NCI-H82 treated with DMSO at 0.1 percent for 48 hours (cell line): ENCODE data around the gene YIPF5.
A peak's percentile ranks its signal among the peaks of the same experiment; 100 is the strongest.

Source experiments
- DNase-seq: peaks from one replicate; lab custom pipeline; 2025; ENCODE audit not compliant: unreplicated experiment; lab: John Stamatoyannopoulos, UW

The YIPF5 gene

DNA sequence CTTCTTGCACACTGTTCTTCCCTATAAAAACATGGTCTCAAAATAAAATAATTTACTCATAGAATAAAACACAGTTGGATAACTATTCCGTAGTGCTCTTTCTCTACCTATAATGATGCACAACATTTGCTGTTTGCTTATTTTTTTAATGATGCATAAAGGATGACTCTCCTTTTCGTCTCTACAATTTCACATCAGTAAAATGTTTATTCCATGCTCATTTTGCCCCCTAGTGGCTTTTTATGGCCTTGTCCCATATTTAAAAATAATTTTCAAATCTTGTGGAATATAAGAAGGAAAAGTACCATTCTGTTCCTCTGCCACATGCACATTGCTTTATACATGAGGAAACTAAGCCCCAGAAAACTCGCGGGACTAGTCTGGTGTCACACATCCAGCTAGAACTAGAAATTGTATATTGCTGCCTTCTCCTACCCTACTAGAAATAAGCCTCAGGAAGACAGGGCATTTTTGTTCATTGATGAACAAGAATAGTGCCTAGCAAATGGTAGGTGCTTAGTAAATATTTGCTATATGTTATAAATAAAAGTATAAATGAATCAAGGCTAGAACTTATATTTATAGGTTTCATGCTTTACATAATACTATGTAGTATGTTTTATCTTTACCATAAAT, 12.9 kb upstream of the YIPF5 start:
- peak; percentile 6 for DNase-seq

DNA sequence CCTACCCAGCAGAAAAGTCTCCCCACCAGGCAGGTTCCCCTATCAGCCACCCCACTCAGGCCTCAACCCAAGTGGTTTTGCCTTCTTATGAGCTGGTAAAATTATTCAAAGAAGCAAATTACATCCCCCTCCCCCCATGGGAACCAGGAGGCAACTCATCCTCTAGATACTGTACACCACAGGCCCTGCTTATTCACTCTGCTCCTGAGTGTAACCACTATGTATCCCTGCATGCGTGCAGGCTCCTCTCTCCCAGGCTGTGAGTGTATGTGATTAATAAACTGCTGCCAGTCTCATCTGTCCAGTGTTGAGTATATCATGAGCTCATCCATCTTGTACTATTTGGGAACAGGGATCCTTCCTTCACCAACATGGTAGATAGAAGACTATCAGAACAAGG, 8.8 kb upstream of the YIPF5 start:
- no peak for DNase-seq

DNA sequence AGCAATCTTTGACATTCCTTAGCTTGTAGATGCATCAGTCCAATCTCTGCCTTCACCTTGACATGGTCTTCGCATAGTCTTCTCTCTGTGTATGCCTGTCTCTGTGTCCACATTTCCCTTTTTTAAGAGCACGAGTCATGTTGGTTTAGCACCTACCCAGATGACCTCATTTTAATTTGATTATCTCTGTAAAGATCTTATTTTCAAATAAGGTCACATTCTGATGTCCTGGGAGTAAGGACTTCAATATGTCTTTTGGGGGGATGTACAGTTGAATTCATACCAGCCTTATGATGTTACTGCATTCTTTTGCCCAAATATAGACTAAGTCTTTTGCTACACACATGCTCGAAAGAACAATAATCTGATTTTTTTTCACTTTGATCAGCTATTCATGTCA, 7.1 kb upstream of the YIPF5 start:
- no peak for DNase-seq

DNA sequence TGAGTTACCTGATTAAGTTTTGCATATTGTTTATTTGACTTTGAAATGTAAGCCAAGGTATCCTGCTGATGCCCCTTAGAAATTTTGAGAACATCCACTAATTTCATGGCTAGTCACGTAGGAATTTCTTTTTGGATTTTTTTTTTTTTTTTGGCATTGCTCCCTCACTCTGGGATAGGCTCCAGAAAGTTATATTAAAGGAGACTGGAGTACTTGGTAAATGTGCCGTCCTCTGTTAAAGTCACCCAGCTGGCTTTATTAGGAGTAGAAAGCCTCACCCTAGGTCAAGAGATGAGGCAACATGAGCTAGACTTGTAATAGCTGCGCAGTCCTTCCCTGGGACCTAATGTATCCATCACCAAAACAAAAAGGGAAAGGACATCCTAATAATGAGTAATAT, 3.3 kb upstream of the YIPF5 start:
- no peak for DNase-seq

DNA sequence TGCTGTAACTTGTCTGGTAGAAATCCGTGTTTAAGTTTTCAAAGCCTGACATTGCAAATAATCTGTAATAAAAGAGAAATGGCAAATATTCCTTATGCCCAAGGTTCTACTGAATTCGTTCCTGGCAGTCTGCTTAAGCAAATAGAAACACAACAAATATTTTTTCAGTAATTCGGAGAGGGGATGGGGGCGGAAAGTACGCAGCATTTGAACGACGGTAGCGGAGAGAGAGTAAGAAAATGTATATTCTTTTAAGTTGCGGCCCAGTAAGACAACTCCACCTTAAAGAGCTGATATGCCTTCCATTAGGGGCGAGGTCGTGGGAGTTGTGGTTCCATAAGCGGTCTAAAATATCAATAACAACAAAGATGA, 569 bp downstream of the YIPF5 start:
- no peak for DNase-seq

DNA sequence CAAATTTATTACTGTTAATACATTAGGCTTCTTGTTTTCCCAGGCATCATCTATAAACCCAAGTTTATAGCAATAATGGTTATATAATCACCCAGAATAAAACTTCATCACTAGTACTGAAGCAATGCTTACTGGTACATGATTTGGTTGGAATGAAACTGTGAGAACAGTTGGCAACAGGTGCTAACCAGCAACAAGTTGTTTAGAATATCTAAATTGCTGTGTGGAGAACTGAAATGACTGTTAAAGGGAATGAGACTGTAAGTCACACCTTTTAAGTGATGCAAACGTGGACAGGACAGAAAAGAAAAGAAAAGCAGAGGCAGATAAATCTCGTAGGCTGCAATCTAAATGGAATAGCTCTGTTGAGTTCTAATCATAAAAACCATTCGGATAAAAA, 2.5 kb downstream of the YIPF5 start:
- DNase-seq: no peak

DNA sequence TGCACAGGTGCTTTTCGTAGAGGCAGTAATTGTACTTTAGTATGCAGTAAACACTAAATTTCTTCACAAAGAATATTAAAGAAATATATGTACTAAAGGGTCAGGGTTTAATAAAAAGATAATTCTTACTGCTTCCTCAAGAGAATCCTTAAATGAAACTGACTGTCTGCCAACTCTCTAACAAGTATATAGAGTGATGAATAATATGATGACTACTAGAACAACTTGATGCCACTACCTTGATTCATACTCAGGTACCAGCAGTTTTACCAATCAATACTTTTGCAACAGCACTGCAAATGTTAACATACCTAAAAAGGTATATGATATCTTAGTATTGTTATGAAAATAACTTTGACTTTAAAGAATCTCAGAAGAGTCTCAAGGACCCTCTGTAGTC, 3.8 kb downstream of the YIPF5 start:
- DNase-seq: no peak

DNA sequence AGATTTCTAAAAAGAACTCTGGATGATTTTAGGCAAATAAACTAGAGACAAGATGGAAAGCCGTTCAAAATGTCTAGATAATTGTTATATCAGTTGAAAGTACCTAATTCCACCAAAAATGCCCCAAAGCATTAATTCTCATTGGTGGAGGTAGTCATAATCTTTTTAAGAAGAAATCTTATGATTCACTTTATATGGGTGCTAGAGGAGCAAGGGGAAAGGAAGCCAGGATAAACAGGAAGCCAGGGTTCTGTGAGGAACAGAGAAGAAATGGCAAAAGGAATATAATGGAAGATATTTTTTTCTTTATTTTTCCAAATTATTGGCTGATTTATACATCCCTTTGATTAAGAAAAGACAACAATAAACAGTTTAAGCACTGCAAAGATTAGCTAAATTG, 7.8 kb downstream of the YIPF5 start:
- no peak for DNase-seq

DNA sequence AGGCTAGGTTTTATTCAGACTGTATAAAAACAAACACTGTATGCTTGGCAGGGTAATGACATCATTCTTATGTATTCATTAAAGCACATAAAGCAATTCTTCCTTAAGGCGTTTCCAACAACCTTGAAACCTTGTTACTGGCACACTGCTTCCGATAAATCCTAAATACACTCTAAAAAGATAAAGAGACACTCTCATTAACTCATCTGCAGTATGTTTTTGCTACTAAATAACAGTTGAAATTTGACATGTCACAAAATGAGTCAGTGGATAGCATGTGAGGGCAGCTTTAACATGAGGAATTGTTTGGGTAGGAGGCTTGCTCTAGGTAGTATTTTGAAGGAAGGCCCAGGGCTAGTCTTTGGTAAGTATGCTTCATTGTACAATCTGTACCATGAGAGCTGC, 13.7 kb downstream of the YIPF5 start:
- no peak for DNase-seq

DNA sequence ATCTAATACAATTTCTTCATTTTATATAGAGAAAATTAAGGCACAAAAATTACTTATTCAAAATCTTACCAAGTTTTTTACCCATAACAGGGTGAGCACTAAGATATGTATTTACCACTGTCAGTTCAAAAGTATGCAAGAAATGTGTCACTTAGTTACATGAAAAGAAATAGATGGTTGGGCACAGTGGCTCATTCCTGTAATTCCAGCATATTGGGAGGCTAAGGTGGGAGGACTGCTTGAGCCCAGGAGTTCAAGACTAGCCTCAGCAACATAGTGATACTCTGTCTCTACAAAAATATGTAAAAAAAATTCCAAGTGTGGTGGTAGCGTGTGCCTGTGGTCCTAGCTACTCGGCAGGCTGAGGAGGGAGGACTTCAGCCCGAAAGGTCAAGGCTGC, 19.4 kb downstream of the YIPF5 start:
- DNase-seq: no peak

DNA sequence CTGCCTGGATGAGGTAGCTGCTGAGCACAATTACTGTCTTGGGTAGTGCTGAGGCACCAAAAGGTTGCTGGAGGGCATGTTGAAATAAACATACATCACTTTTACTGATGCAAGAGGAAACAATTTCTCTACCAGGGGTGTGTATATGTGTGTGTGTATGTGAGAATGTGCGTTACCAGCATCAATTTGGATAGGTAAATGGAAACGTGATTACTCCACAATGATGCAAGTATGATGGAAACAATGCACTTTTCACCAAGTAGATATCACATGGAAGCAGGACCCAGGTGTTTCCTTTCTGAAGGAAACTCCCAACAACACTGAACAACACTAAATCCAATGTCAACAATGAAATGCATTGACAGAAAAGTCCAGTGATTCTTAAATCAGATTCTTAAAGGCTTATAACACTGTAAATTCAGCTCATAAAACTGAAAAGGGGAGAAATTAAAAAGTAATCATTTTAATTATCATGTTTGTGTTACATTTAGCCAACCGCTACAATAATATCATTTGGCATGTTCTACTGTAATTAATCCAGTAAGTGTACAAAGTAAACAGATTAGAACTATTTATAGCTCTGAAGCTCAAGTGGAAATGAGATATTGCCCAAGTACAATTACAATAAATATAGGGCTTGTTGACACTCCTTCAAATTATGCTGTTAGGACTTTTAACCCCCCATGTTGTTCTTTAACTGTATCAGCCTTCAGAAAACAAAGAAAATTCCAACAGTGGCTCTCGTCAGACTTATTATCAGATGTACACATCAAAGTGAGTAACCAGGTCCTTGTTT, 25.3 kb downstream of the YIPF5 start:
- DNase-seq: peak; percentile 24

DNA sequence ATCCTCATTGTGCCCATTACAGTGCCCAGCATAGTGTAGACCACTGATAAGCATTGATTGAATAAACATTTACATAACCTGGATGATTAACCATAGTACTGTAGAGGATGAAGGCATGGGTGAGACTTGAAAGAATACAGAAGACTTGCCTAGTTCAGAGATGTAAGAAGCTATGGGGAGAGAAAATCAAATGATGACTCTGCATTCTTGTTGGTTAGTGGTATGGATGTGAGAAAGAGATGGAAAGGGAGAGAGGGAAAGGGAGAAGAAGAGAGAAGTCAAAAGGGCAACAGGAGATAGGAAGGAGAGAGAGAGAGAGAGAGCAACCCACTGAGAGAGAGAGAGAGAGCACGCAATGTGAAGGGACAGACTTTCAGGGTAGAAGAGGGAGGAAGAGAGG, 26.8 kb downstream of the YIPF5 start:
- no peak for DNase-seq

DNA sequence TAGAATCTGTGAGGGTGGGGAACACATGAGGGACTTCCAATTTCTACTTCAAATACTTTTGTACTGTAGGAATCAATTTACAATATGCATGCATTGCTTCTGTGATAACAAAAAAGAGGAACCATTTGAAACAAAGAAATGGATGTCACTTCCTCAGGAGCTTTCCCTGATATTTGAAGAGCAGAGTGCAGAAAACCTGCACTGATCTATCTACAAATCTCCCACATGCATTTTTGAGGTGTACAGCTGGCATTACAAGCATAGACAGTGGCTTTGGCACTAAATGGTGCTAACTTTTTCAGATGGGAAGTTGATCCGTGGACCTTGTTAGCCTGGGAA, 27.7 kb downstream of the YIPF5 start:
- no peak for DNase-seq

DNA sequence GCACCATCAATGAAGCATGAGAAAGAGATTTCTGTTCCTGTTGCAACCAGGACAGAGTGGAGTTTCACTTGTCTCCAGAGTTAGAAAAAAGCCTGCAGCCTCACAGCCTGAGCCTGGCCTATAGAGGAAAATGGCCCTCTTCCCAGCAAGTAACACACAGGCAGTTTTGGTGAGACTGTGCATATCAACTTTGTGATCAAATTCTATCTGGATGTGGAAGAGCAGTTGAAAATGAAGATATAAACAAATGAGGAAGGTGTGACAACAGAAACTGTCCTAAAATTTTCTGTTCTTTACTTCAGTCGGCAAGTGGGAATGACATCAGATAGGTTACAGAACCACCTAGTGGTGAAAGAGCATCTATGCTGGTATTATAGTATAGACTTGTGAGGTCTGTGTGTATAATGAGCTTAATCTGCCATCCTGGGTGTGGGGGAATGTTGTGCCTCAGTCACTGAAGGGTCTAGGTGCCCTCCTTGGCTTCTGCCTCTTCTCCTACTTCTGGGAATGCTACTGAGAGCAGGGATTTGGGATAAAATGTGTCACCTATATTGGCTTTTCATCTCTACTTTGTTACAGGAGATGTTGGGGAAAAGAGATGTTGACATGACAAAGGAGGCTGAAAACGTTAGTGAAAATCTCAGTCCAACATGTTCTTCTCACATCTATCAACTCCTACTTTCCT, 28.2 kb downstream of the YIPF5 start:
- peak; percentile 54 for DNase-seq

DNA sequence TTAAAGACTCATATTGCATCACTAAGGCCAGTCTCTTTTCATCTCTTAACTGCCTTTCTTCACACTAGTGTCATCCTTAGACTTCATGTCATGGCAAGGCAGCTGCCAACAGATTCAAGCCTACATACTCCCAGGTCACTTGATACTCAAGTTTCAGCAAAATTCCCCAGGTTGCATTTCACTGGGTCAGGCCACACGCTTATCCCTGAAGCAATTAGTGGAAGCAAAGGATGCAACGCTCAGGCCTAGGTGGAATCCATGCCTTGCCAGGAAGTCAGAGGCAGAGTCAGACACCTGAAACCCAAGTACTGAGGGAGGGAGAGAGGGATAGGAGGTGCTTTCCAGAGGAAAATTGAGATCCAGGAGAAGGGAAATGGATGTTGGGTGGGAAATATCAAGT, 28.9 kb downstream of the YIPF5 start:
- DNase-seq: no peak

DNA sequence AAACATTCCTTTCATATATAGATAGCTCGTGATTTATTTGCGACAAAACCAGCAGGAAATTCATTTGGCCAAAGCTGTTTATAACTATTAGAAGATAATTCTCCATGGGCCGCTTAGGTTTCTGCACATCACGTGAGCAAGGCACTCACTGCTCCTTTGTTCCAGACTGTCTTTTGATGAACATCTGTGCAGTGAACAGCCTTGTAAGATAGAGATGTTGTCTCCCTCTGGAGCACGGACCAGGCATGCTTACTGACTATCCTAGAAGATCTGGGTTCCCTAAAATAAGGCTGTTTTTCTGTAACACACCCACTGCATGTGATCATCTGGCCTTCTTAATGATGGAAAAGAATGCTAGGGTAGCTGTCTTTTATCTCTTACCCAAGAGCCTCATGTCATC, 30.9 kb downstream of the YIPF5 start:
- DNase-seq: no peak

DNA sequence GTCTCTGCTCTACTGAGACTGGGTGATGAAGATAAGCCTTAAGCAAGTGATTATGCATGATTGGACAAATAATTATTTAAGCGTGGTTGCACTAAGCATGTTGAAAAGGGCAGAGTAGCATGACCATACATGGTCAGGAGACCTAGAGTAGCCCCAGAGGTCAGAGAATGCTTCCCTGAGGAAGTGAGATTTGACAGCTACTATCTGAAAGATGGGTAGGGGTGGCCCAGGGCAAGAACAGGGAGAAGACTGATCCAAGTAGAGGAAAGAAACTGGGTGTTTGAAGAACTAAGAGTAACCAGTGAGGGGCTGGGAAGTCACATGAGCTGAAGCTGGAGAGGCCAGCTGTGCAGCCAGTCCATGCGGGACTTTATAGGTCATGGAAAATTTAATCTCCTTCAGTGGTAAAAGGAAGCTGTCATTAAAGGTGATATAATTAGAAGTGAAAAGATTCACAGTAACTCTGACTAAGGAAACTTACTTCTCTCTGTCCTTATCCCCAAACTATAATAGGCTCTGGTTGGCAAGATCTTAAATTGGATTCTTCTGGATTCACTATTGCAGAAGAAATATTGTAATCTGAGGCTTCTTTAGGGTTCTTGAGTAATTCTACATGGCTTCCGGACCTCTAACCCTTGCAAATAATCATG, 35.2 kb downstream of the YIPF5 start:
- DNase-seq: no peak

DNA sequence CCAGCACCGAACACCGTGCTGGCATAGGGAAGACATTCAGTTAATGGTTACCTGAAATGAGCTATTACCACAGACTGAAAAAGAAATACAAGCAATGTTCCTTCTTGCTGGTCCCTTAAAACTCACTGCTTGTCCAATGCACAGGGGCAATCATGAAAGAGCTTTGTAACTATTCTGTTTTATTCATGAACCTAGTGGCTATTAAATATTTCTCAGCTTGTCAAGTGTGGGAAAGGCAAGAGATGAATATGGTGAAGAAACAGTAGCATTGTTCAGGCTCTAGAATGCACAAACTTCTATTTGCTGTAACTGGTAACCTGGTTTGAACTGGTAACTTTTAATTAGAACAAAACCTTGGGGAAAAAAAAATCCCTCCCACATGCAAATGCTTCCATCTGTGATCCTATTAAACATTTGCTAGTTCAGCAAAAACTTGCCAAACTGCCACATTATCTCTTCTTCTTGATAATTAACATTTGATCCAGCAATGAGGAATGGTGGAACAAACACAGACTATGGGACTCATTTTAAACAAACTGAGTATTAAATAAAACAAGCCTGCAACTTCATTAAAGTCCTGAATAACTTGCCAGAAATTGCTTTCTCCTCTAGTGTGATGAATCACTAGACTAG, 36.1 kb downstream of the YIPF5 start:
- DNase-seq: no peak

DNA sequence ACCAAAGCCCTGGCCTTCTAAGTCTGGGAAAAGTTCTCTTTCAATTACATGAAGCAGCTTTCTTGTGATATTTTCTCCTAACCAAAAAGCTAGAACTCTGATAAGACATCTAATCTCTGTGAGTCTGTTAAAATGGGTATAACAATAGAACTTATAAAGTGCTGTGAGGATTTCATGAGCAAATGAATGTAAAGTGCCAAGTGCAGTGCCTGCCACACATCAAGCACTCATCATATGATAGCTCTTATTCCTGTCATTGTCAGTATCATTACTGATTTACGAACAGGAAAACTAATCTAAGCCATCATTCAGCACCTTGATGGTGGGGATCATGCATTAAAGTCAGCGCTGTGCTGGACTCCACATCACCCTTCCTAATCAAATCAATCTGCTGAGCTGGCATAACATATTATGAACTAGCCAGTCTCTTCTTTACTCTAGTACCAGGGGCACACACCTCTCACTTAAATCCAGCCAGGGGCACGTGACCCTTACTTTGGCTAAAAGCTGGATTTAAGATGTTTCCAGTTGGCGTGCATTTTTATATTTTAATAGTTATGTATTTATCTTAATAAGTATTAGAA, 37.3 kb downstream of the YIPF5 start:
- no peak for DNase-seq

DNA sequence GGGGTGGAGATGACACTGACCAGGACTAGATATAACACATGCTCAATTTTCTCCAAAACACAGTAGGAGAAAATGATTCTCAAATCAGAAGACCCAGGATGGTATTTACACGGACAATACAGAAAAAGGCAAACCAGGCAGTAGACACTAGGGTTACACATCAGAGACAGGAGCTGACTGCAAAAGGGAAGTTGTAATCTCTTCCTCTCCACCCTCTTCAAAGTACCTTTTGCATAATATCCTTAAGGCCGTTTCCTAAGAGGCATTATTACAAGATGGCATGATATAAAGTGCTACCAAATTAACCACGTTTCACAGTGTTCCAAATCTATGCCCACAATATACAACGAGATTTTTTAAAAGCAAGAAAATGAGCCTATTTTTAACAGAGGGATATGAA, 39.2 kb downstream of the YIPF5 start:
- DNase-seq: no peak

DNA sequence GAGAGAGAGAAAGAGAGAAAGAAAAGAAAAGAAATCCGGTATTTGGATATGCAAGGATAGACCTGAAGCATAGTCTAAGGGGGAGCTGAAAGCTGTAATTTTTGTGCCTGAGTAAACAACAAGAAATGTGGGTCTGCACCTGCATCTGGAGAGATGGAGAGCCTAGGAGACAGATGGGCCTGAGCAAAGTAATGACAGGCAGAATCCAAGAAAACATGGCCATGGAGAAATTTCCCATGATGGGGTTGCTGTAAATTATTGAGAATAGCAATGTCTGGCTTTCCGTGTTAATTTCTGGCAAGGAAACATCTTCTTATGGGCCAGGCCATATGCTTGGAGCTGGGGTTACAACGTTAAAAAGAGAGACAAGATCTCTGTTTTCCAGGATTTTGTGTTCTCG, 40.2 kb downstream of the YIPF5 start:
- DNase-seq: no peak
